K562 (cell line): ENCODE data around the gene FAIM. TPM values are rescaled to one million over a fixed set of nuclear protein-coding genes. Genes with fewer than 3 reads are reported as not detected.
"Not testable (repeated sequence)": the region's sequence is repeated elsewhere in the genome, so short reads cannot be mapped to it uniquely, and the experiment has no call there.

Experiments used
- ATAC-seq: fragments of 200-7000 bp; cut with Tn5 transposase; 3 replicates; pipeline ENCODE4 v1.9.1; 2020; ENCODE audit warnings: moderate library complexity
- BruUV-seq: library from RNA; stranded (reverse); fragments of 400-500 nt; replicated peaks from 2 replicates; lab custom pipeline; 2021; lab: Mats Ljungman, UMichigan
- CTCF ChIA-PET: fragments of 300-600 bp; formaldehyde crosslinking; extraction: SDS; loops from one replicate; lab custom pipeline; 2021; ENCODE audit warnings: low intra/inter-chr PET ratio; lab: Yijun Ruan, JAX
- POLR2A ChIA-PET: fragments of 300-600, 350-650 bp; sonication (Branson Sonifier 250); formaldehyde crosslinking; extraction: SDS; loops from one replicate; lab custom pipeline; 2021; ENCODE audit warnings: antibody characterized with exemption, inconsistent platforms; lab: Yijun Ruan, JAX
- DNase-seq, 4 experiments: peaks; one replicate each; pipeline versions ENCODE4 v3.0.0 to v3.0.0-alpha.2; 2011 to 2018; ENCODE audit warnings: low spot score in 3 of 4, mixed read lengths in 3 of 4; ENCODE audit errors: extremely low read depth in 1 of 4
- FAIRE-seq: peaks from 2 replicates; lab custom pipeline; 2011; peaks lifted over from hg19 to GRCh38; lab: Jason Lieb, UNC
- H2AFZ ChIP-seq: 2 replicates; pipeline ENCODE4 v1.6.0; 2011; ENCODE audit warnings: low read depth, low read length, control low read depth, inconsistent platforms
- H3K27ac ChIP-seq: fragments of 200-600 bp; 3 replicates; pipeline ENCODE4 v1.8.0; 2011; ENCODE audit warnings: low read depth, mild to moderate bottlenecking, control low read depth, inconsistent platforms, low read length, moderate library complexity, mixed read lengths; ENCODE audit errors: extremely low read depth
- H3K27me3 ChIP-seq, 2 experiments: fragments of 300-600 bp in 1 of 2; 2 replicates in 1 of 2; 3 replicates in 1 of 2; pipeline versions ENCODE4 v1.6.0 to v1.8.0; 2011; ENCODE audit warnings: inconsistent platforms in 2 of 2, low read length in 2 of 2, mild to moderate bottlenecking in 1 of 2, mixed read lengths in 1 of 2, moderate library complexity in 1 of 2; ENCODE audit not compliant: control insufficient read depth in 2 of 2, insufficient read depth in 2 of 2
- H3K36me3 ChIP-seq: fragments of 300-600 bp; 3 replicates; pipeline ENCODE4 v1.8.0; 2011; ENCODE audit warnings: mild to moderate bottlenecking, low read length, inconsistent platforms; ENCODE audit not compliant: control insufficient read depth, insufficient read depth
- H3K4me1 ChIP-seq, 2 experiments: fragments of 200-600 bp in 1 of 2; replicated peaks in 1 of 2; 2 replicates in 1 of 2; 3 replicates in 1 of 2; pipeline versions ENCODE4 v1.5.1 to v1.8.0; 2011; ENCODE audit warnings: inconsistent platforms in 2 of 2, low read length in 2 of 2, mild to moderate bottlenecking in 1 of 2, mixed read lengths in 1 of 2, moderate library complexity in 1 of 2; ENCODE audit not compliant: control insufficient read depth in 2 of 2, insufficient read depth in 2 of 2
- H3K4me2 ChIP-seq: 2 replicates; pipeline ENCODE4 v1.6.1; 2011; ENCODE audit warnings: low read length, control low read depth, inconsistent platforms, mixed read lengths; ENCODE audit not compliant: insufficient read depth
- H3K4me3 ChIP-seq: fragments of 200-600 bp; sonication (generic), shearing (Covaris generic); 2 replicates; pipeline ENCODE4 v1.5.1; 2016; ENCODE audit warnings: control low read depth, inconsistent platforms
- H3K79me2 ChIP-seq: fragments of 200-600 bp; 3 replicates; pipeline ENCODE4 v1.8.0; 2011; ENCODE audit warnings: low read length, inconsistent platforms; ENCODE audit not compliant: control insufficient read depth, insufficient read depth
- H3K9ac ChIP-seq, 2 experiments: 2 replicates each; pipeline versions ENCODE4 v1.6.0 to v1.6.1; 2011; ENCODE audit warnings: low read depth in 2 of 2, low read length in 2 of 2, control low read depth in 1 of 2, inconsistent platforms in 1 of 2, mild to moderate bottlenecking in 1 of 2, mixed read lengths in 1 of 2; ENCODE audit not compliant: insufficient read depth in 1 of 2
- H3K9me1 ChIP-seq: one replicate; pipeline ENCODE4 v1.6.0; 2011; ENCODE audit warnings: inconsistent platforms, mild to moderate bottlenecking, low read length, moderate library complexity; ENCODE audit not compliant: control insufficient read depth, insufficient read depth
- H3K9me3 ChIP-seq: replicated peaks from 2 replicates; pipeline ENCODE4 v1.5.1; 2011; ENCODE audit warnings: low read depth, low read length, inconsistent platforms; ENCODE audit not compliant: control insufficient read depth, insufficient read depth
- H4K20me1 ChIP-seq: replicated peaks from 2 replicates; pipeline ENCODE4 v1.6.1; 2011; ENCODE audit warnings: low read length, inconsistent platforms, mixed read lengths; ENCODE audit not compliant: control insufficient read depth, insufficient read depth
- NR0B1 ChIP-seq: fragments of 450-650 bp; IDR thresholded peaks from one replicate; pipeline ENCODE4 v1.6.1; 2018; ENCODE audit warnings: mild to moderate bottlenecking, moderate library complexity; ENCODE audit not compliant: partially characterized antibody
- POLR2B ChIP-seq: fragments of 450-650 bp; IDR thresholded peaks from 2 replicates; pipeline ENCODE4 v1.6.1; 2018; ENCODE audit warnings: low read depth; ENCODE audit not compliant: partially characterized antibody
- RBM22 ChIP-seq: fragments of 200-400 bp; formaldehyde crosslinking; IDR thresholded peaks from 2 replicates; pipeline ENCODE4 v1.6.1; 2018; ENCODE audit warnings: low read length, low read depth; ENCODE audit not compliant: poor library complexity, severe bottlenecking
- WGBS: fragments of 100-300 bp; shearing (Covaris generic); methylation state at CpG from one replicate; pipeline ENCODE4 v1.1.6; 2016; ENCODE audit warnings: low coverage, mixed read lengths; ENCODE audit not compliant: insufficient coverage; ENCODE audit errors: missing lambda C conversion rate; 5-methylcytosine and 5-hydroxymethylcytosine counted together
- in situ Hi-C: fragments of 300-500 bp; cut with MboI; formaldehyde crosslinking; loops from 4 replicates; pipeline ENCODE4 v1.15.0; 2018; ENCODE audit warnings: inconsistent platforms, mixed read lengths
- intact Hi-C: fragments of 100-400 bp; cut with micrococcal nuclease; formaldehyde crosslinking; loops from 2 replicates; pipeline ENCODE4 v1.14.2; 2022
- polyA plus RNA-seq, 8 experiments: library from polyadenylated mRNA; depleted of rRNA in 4 of 8; stranded (reverse) in 5 of 8; unstranded in 3 of 8; fragments of >200 nt; fragmentation: Nextera tagmentation in 2 of 8; fragmentation: Illumina TruSeq in 1 of 8; extraction: Ambion mirVana in 2 of 8; extraction: Trizol in 1 of 8; gene quantifications; 2 replicates each; pipeline versions ENCODE4 v1.2.1 to v1.2.3, GENCODE V29; 2011 to 2014; ENCODE audit warnings: inconsistent platforms in 1 of 8, missing spikeins in 1 of 8
- total RNA-seq, 7 experiments: library from RNA; depleted of rRNA in 6 of 7; stranded (reverse); fragments of >200 nt in 6 of 7; fragmentation: Illumina TruSeq in 2 of 7; extraction: Trizol in 2 of 7; gene quantifications; 2 replicates each; pipeline versions ENCODE4 v1.2.1 to v1.2.3, GENCODE V29; 2011 to 2021; ENCODE audit warnings: low replicate concordance in 1 of 7

FAIM gene
- total and polyA plus RNA-seq, 9 of the 15 experiments (the other 6 are each of a cell fraction or from before 2014, with no cell fraction given) = 2.5 to 7.9 (median 6.6) TPM

GRCh38 chr3:138678874-138679392, 70.4 kb downstream of the FAIM start:
- Histone ChIP-seq H3K4me2 (no peak overlapping the region), H4K20me1 (no peaks in the 10 kb centered on the region), H3K27ac (no peak overlapping the region), H3K9ac (no peak overlapping the region), H2AFZ (no peak overlapping the region), H3K9me3 (peaks cover 19% of the 10 kb centered on the region), H3K36me3 (peaks cover 83% of the 10 kb centered on the region), H3K4me1 (peaks cover 0 to 4% of the 10 kb centered on the region in 2 experiments; a peak in 1 of 5 replicates), H3K79me2 (0 out of 3 replicates have a peak, but pooled peaks cover 6% of the 10 kb centered on the region), H3K9me1 (no peaks in the 10 kb centered on the region), H3K4me3 (no peak overlapping the region), H3K27me3 (no peaks in the 10 kb centered on the region)
- ChIA-PET CTCF (no interaction called here), POLR2A (interaction anchor here (1.3 to 1.6 kb wide), 2 partner anchors 9 to 14 kb away, joined by 4 to 7 read pairs; no protein-coding TSS in a partner anchor)
- BruUV-seq = no TSS peak
- no peak for ATAC-seq
- intact Hi-C loops (no loop called here), in situ Hi-C loops (no loop called here)
- TF ChIP-seq NR0B1 = no peak
- TF ChIP-seq POLR2B = peak; percentile 28
- peak; percentile 56 for TF ChIP-seq RBM22
- 93% methylated on average over 5 of the region's 5 CpGs for WGBS
- DNase-seq = no peak
- FAIRE-seq = no peak

- BruUV-seq, H2AFZ ChIP-seq, H3K4me1 ChIP-seq, H3K4me3 ChIP-seq, H3K79me2 ChIP-seq, CTCF ChIA-PET, FAIRE-seq, H3K9ac ChIP-seq, H3K9me1 ChIP-seq, H4K20me1 ChIP-seq, H3K27ac ChIP-seq, DNase-seq, H3K4me2 ChIP-seq, POLR2A ChIA-PET, ATAC-seq, in situ Hi-C loops, H3K27me3 ChIP-seq, intact Hi-C loops: not testable (repeated sequence)
- Histone ChIP-seq H3K36me3 (peaks cover 83% of the 10 kb centered on the region), H3K9me3 (peaks cover 13% of the 10 kb centered on the region)
- WGBS = over 99% methylated on average over 6 of the region's 6 CpGs
Measured at GRCh38 chr3:138680974-138681373, 72.4 kb downstream of the FAIM start.
